Measurements from ENCODE around the gene CDH13.

CDH13 gene

DNA sequence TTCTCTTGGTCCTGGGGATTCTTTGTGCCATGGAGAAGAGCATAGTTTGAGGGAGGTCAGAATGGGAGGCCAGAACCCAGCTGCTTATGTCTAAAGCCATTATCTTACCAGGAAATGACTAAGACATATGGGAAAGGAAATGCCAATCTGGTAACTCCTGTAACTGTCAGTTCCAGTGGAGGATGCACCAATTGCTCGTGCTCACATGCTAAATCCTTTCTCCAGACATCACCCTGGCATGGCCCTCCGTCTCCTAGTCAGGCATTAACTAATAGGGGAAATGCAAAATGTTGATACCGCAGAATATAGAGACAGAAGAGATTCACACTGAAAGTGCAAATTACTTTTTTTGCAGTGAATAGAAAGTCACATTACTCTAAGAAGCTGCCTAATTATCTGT, 925.5 kb downstream of the CDH13 start:
- TF ChIP-seq ZFX (IDR thresholded peaks at IDR 0.05) = no peak
- TF ChIP-seq, protein P1, sequence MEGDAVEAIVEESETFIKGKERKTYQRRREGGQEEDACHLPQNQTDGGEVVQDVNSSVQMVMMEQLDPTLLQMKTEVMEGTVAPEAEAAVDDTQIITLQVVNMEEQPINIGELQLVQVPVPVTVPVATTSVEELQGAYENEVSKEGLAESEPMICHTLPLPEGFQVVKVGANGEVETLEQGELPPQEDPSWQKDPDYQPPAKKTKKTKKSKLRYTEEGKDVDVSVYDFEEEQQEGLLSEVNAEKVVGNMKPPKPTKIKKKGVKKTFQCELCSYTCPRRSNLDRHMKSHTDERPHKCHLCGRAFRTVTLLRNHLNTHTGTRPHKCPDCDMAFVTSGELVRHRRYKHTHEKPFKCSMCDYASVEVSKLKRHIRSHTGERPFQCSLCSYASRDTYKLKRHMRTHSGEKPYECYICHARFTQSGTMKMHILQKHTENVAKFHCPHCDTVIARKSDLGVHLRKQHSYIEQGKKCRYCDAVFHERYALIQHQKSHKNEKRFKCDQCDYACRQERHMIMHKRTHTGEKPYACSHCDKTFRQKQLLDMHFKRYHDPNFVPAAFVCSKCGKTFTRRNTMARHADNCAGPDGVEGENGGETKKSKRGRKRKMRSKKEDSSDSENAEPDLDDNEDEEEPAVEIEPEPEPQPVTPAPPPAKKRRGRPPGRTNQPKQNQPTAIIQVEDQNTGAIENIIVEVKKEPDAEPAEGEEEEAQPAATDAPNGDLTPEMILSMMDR (conservative IDR thresholded peaks at IDR 0.05) = no peak
- no peak overlapping the region for H3K27ac ChIP-seq

DNA sequence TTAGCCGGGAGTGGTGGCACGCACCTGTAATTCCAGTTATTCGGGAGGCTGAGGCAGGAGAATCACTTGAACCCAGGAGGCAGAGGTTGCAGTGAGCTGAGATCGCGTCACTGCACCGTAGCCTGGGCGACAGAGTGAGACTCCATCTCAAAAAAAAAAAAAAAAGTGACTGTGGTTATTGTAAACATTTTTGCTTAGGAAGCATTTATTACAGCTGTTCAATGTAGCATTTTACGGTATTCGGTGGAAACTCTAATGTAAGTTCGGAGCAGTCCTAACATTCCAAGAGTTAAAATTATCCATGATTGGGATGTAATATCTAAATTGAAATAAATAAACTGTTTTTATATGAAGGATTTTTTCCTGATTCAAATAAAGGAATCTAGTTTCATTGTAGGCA, 926.2 kb downstream of the CDH13 start:
- no peak overlapping the region for H3K27ac ChIP-seq

DNA sequence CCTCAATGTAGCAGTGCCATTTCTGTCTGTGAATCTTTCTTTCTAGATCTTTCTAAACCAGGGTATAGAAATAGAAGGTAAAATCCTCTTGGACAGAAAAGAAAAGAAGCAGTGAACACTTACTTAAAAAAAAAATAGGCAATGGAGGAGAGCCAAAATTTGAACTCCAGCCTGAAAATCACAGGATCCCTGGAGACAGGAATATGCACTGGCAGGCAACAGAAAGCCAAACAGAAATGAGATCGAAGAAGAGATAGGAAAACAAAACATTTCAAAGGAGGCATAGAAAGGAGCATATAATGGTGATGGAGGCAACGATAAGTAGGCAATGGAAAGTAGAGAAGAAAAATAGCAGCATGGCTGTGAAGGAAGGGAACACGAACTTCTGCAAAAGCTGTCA, 927.3 kb downstream of the CDH13 start:
- TF ChIP-seq ZFX (IDR thresholded peaks at IDR 0.05) = no peak
- TF ChIP-seq, protein P1 (conservative IDR thresholded peaks at IDR 0.05) = no peak
- no peak overlapping the region for H3K27ac ChIP-seq

More for the DNA sequence above, 926.2 kb downstream of the CDH13 start:
- TF ChIP-seq, protein P1 (conservative IDR thresholded peaks at IDR 0.05) = no peak
- no peak for TF ChIP-seq ZFX (IDR thresholded peaks at IDR 0.05)

DNA sequence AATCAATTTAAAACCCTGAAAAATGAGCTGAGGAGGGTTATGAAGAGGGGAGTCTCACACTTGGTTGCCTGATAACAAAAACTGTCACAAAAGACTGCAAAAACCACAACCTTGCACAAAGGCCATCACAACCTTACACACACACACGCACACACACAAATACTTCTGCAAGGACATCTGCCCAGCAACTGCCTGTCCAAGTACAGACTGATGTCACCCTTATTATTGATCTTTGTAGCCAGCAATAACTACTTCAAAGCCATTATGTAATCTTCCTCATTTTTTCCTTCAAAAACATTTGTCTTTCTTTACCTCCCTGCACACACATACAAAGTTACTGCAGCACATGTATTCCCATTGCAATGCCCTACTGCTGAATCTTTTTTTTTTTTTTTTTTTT, 927.8 kb downstream of the CDH13 start:
- no peak overlapping the region for H3K27ac ChIP-seq
- TF ChIP-seq, protein P1 (conservative IDR thresholded peaks at IDR 0.05) = no peak
- no peak for TF ChIP-seq ZFX (IDR thresholded peaks at IDR 0.05)

DNA sequence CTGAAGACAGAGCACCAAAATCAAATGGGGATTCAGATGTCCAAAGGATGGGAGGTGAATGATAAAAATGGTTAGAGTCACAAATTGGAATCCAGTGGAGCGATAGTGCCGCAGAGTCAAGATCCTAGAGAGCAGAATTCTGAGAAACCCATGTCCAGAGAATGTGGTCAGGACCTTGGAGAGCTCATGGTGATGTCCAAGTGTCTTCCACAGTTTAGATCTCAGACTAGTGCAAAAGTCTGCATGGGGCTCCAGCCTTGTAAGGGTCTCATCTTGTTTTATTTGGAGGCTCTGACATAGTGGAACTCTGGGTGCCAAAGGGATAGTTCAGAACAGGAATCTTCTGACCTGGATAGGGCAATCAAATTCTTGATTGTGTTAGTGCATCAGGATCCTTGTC, 935.1 kb downstream of the CDH13 start:
- no peak overlapping the region for H3K27ac ChIP-seq
- TF ChIP-seq, protein P1 (conservative IDR thresholded peaks at IDR 0.05) = no peak
- no peak for TF ChIP-seq ZFX (IDR thresholded peaks at IDR 0.05)

DNA sequence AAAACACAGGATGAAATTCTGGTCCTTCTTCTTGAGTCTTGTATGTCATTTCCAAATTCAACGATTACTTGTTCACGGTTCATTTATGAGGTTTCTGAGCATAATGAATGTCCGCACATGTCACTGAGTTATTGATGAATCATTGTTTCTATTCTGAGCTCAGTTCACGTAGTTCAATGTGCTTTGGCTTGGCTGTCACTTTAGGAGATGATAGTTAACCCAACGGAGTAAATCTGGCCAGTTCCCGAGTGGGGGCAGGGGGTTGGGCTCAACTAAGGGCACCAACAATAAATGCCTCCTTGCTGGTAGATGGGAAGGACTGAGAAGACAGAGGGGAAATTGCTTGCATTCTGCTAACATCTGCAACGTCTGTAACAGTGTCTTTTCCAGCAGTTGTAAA, 941.6 kb downstream of the CDH13 start:
- TF ChIP-seq, protein P1 (conservative IDR thresholded peaks at IDR 0.05) = no peak
- no peak for TF ChIP-seq ZFX (IDR thresholded peaks at IDR 0.05)
- no peak overlapping the region for H3K27ac ChIP-seq

DNA sequence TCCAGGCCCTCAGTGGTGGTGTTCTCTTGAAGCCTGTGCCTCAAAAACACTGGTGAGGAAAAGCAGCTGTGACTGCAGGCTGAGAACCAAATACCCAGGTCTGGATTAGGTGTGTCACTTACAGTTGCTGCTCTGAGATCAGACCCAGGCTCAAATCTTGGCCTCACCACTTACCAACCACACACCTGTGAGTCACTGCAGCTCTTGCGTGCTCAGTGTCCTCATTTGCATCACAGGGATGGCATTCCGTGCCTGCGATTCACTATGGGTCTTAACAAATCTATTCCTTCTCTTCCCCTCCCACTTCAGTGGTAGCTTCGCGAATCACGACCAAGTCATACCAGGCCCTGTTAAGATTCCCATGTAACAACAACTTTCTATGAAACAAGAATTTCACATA, 947.6 kb downstream of the CDH13 start:
- H3K27ac ChIP-seq = no peak overlapping the region
- TF ChIP-seq, protein P1 (conservative IDR thresholded peaks at IDR 0.05) = no peak
- no peak for TF ChIP-seq ZFX (IDR thresholded peaks at IDR 0.05)
